GM21381 (cell line): ENCODE data around the gene FAM118B.
"Not testable (repeated sequence)": the region's sequence is repeated elsewhere in the genome, so short reads cannot be mapped to it uniquely, and the experiment has no call there.

Source experiments
- ATAC-seq: cut with Tn5 transposase; IDR thresholded peaks from one replicate; pipeline ENCODE4 v1.9.1; 2021; ENCODE audit warnings: mild to moderate bottlenecking, moderate library complexity; ENCODE audit not compliant: unreplicated experiment

The FAM118B gene

DNA sequence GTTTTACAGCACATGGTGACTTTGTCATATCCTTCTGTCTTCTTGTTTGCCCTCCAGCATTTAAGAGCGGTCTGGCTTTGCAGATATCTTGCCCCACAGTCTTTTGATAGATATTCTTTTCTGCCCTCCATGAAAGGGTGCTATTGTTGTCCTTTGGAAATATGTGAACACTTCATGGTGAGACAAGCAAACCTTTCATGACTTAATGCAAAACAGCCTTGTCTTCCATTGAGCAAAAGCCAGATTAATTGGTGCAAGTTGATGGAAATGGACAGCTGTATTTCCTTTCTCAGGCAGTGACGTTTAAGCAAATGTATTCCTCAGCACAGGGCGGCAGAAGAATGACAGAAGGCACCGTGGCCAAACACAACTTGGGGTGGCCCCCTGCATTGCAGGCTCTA lies 96.7 kb downstream of the FAM118B start:
- ATAC-seq: no peak

DNA sequence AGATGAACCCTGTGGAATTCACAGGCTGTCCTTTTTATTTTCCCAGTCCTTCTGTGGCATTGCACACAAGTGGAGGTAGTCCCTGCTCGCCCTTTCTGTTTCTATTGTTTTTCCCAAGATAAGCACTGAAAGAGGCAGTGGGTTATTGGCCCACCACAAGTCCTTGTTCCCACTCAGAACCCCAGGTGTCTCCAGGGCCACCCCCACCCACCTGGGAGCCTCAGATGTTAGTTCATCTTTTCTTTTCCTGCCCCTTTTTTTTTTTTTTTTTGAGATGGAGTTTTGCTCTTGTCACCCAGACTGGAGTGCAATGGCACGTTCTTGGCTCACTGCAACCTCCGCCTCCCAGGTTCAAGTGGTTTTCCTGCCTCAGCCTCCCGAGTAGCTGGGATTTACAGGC lies 97.2 kb downstream of the FAM118B start:
- not testable (repeated sequence) for ATAC-seq

DNA sequence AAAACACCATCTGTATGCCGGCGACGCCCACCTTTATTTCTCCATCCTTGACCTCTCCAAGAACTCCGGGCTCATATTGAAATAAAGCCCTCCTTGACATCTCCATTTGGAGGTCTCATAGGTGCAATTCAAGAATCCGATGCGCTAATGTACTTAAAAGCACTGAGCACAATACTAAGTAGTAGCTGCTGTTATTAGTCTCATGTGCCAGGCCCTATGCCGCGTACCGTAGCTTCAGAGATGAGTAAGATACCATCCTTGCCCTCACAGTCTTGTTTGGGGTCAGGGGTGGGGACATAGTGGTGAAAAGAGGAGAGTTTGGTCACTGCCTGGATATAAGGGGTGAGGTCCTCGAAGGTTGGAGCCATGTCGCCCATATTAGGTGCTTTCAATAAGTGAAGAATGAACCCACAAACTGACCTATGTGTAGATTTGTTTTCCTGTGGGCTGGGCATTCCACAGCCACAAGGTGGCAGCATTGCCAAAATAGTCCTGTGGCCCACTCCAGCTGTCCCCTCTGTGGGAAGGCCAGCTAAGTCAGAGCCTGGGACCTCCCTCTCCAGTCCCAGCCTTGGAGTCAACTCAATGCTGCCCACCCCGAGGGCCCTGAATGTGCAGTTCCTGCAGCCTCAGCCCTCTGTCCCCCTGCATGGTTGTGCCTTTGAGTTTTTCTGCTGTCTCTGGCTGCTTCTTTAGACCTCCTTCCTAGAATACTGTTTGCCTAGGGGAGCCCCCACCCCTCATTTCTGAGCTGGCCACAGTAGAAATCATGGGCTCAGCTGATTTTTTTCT lies 98.8 kb downstream of the FAM118B start:
- peak; percentile 31 for ATAC-seq

DNA sequence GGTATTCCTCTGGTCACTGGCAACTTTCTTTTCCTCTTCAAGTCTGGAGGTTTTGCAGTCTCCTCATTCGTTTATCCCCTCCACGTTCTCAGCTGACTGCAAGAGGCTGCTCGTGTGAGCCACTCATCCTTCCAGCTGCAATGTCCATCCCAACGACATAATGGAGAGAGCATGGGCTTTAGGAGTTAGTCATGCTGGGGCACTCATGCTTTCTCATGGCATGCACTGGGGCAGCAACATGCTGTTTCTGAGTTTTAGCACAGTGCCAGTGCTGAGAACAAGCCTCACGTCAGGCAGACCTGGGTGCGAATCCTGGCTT lies 99.4 kb downstream of the FAM118B start:
- no peak for ATAC-seq

DNA sequence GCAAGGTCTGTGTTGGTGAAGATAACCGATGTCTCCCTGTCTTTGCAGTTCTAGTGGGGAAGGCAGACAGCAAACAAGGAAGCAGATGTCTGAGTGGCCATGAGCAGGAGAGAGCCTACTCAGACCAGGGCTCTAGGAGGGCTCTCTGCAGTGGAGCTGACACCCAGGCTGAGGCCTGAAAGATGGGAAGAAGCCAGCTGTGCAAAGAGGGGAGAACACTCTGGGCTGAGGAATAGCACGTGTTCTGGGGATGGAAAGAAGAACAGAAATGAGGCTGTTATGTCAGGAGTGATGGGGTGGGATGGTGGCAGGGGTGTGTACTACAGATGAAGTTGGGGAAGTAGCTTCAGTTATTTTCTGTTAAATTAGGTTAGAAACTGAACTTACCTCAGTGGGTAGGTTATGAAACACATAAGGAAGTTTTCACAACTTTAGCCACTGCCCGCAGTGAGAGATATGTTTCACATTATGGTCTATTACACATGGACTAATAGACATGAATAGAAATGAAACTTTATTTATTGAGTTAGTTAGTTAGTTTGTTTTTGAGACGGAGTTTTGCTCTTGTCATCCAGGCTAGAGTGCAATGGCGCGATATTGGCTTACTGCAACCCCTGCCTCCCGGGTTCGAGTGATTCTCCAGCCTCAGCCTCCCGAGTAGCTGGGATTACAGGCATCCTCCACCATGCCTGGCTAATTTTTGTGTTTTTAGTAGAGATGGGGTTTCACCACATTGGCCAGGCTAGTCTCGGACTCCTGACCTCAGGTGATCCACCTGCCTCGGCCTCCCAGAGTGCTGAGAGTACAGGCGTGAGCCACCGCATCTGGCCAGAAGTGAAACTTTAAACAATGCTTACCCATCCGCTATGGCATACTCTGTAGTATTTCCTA lies 100.1 kb downstream of the FAM118B start:
- ATAC-seq: peak; percentile 77
